ENCODE data around the gene FOSB. TPM values are rescaled to one million over a fixed set of nuclear protein-coding genes. Genes with fewer than 3 reads are reported as not detected.

Gene FOSB
- total and polyA plus RNA-seq, 9 of the 15 experiments (the other 6 are each of a cell fraction or from before 2014, with no cell fraction given), result 0.11 to 2.7 (median 0.73) TPM

DNA sequence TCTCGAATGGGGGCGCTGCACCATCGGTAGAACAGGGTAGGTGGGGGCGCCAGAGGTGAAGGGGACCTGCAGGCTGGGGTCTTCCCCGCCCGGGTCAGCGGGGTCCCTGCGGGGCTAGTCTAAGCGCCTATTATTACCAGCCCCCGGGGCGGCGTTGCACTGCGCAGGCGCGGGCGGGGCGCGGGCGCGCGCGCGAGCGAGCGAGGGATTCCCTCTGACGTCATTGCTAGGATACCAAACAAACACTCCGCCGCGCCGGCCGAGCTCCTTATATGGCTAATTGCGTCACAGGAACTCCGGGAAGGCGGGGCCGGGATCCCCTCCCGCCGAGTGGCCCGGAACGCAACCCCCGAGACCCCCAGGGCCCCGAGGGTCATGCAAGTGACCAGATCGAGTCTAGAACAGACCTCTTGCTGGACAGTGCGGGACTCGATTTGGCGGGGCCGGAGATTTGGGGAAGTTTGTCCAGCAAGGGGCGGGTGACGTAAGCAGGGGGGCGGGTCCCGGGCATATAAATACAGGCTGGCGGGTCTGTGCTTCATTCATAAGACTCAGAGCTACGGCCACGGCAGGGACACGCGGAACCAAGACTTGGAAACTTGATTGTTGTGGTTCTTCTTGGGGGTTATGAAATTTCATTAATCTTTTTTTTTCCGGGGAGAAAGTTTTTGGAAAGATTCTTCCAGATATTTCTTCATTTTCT, at the start of gene FOSB (continued):
- TF ChIP-seq, protein P1, sequence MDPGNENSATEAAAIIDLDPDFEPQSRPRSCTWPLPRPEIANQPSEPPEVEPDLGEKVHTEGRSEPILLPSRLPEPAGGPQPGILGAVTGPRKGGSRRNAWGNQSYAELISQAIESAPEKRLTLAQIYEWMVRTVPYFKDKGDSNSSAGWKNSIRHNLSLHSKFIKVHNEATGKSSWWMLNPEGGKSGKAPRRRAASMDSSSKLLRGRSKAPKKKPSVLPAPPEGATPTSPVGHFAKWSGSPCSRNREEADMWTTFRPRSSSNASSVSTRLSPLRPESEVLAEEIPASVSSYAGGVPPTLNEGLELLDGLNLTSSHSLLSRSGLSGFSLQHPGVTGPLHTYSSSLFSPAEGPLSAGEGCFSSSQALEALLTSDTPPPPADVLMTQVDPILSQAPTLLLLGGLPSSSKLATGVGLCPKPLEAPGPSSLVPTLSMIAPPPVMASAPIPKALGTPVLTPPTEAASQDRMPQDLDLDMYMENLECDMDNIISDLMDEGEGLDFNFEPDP (CRISPR knock-in tag; IDR thresholded peaks at IDR 0.05), result no peak
- TF ChIP-seq CREBBP (IDR thresholded peaks at IDR 0.05; ENCODE audit: low read depth, low read length) (no peak), ATF7 (IDR thresholded peaks at IDR 0.05) (peak; percentile 99), NR4A1 (CRISPR knock-in tag; IDR thresholded peaks at IDR 0.05) (no peak), NR4A1 (tag; IDR thresholded peaks at IDR 0.05) (no peak), SRSF1 (IDR thresholded peaks at IDR 0.05; ENCODE audit: low read depth, low read length) (no peak), CHD2 (IDR thresholded peaks at IDR 0.05; ENCODE audit: low read depth, low read length) (0 out of 2 replicates have a peak, but pooled peaks have one; percentile 5), ZEB2 (IDR thresholded peaks at IDR 0.05) (peak; percentile 66), DMBX1 (CRISPR knock-in tag; IDR thresholded peaks at IDR 0.05; ENCODE audit: borderline replicate concordance) (no peak), SP2 (IDR thresholded peaks at IDR 0.05; ENCODE audit: extremely low read depth, low read depth, low read length, poor library complexity, severe bottlenecking) (no peak), NFXL1 (CRISPR knock-in tag; IDR thresholded peaks at IDR 0.05) (no peak), SIN3A (IDR thresholded peaks at IDR 0.05; ENCODE audit: borderline replicate concordance in 2 of 2, control insufficient read depth in 1 of 2, low read depth in 2 of 2, low read length in 2 of 2) (peak; percentile 91 to 99), NFYB (IDR thresholded peaks at IDR 0.05; ENCODE audit: extremely low read depth, insufficient read length) (no peak), EZH2 (IDR thresholded peaks at IDR 0.05; ENCODE audit: borderline replicate concordance, low read depth, low read length) (no peak), MTA3 (IDR thresholded peaks at IDR 0.05; ENCODE audit: borderline replicate concordance) (peak; percentile 98), PHF21A (IDR thresholded peaks at IDR 0.05; ENCODE audit: borderline replicate concordance, low read depth) (no peak), NFE2L1 (tag; IDR thresholded peaks at IDR 0.05; ENCODE audit: borderline replicate concordance, low read depth) (no peak), POU5F1 (IDR thresholded peaks at IDR 0.05; ENCODE audit: borderline replicate concordance, low read depth, low read length, partially characterized antibody) (no peak), KLF10 (CRISPR knock-in tag; IDR thresholded peaks at IDR 0.05) (no peak), ZSCAN29 (IDR thresholded peaks at IDR 0.05) (no peak)
- TF ChIP-seq, protein P2, sequence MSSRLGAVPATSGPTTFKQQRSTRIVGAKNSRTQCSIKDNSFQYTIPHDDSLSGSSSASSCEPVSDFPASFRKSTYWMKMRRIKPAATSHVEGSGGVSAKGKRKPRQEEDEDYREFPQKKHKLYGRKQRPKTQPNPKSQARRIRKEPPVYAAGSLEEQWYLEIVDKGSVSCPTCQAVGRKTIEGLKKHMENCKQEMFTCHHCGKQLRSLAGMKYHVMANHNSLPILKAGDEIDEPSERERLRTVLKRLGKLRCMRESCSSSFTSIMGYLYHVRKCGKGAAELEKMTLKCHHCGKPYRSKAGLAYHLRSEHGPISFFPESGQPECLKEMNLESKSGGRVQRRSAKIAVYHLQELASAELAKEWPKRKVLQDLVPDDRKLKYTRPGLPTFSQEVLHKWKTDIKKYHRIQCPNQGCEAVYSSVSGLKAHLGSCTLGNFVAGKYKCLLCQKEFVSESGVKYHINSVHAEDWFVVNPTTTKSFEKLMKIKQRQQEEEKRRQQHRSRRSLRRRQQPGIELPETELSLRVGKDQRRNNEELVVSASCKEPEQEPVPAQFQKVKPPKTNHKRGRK (tag; IDR thresholded peaks at IDR 0.05), result no peak
- TF ChIP-seq, protein P3, sequence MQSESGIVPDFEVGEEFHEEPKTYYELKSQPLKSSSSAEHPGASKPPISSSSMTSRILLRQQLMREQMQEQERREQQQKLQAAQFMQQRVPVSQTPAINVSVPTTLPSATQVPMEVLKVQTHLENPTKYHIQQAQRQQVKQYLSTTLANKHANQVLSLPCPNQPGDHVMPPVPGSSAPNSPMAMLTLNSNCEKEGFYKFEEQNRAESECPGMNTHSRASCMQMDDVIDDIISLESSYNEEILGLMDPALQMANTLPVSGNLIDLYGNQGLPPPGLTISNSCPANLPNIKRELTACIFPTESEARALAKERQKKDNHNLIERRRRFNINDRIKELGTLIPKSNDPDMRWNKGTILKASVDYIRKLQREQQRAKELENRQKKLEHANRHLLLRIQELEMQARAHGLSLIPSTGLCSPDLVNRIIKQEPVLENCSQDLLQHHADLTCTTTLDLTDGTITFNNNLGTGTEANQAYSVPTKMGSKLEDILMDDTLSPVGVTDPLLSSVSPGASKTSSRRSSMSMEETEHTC (IDR thresholded peaks at IDR 0.05), result no peak
- TF ChIP-seq, protein P4, sequence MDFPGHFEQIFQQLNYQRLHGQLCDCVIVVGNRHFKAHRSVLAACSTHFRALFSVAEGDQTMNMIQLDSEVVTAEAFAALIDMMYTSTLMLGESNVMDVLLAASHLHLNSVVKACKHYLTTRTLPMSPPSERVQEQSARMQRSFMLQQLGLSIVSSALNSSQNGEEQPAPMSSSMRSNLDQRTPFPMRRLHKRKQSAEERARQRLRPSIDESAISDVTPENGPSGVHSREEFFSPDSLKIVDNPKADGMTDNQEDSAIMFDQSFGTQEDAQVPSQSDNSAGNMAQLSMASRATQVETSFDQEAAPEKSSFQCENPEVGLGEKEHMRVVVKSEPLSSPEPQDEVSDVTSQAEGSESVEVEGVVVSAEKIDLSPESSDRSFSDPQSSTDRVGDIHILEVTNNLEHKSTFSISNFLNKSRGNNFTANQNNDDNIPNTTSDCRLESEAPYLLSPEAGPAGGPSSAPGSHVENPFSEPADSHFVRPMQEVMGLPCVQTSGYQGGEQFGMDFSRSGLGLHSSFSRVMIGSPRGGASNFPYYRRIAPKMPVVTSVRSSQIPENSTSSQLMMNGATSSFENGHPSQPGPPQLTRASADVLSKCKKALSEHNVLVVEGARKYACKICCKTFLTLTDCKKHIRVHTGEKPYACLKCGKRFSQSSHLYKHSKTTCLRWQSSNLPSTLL (IDR thresholded peaks at IDR 0.05), result no peak
